HG02588 (cell line): ENCODE measurements around the gene TOR3A.

Experiments used
- ATAC-seq: cut with Tn5 transposase; IDR thresholded peaks from one replicate; pipeline ENCODE4 v1.9.1; 2021; ENCODE audit warnings: mild to moderate bottlenecking, moderate library complexity; ENCODE audit not compliant: unreplicated experiment

Gene TOR3A

DNA sequence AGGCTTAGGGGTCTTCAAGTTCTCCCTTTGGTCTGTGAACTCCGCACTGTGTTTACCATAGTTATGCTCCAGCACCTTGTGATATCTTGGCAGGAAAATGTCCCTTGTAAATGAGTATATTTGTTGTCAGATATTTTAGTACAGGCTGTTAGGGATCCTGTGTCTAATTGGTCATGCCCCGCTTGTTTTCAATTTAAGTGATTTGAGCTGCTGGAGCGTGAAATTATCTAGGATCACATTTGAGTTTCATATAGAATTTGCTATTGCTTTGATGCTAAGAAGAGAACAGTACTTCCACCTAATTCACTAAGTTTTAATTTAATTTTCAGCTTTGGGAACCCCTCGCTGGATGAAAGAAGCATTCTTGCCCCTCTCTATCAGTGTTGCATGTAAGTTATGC is 15.4 kb upstream of the TOR3A start:
- ATAC-seq: no peak

DNA sequence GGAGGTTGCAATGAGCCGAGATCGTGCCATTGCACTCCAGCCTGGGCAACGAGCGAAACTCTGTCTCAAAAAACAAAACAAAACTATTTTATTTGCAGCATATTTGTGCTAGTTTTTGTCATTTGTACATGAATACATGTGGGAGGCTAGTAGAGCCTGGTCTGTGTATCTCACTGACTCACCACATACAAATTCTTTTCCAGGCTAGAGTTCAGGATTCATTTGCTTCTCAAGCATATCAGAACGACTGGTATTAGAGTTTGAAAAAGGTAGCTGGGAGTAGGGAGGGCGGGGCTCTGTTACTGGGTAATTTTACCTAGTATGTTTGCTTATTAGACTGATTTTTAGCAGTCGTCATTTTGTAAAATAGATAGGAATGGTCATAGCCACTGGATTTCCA is 4.5 kb upstream of the TOR3A start:
- ATAC-seq: no peak

DNA sequence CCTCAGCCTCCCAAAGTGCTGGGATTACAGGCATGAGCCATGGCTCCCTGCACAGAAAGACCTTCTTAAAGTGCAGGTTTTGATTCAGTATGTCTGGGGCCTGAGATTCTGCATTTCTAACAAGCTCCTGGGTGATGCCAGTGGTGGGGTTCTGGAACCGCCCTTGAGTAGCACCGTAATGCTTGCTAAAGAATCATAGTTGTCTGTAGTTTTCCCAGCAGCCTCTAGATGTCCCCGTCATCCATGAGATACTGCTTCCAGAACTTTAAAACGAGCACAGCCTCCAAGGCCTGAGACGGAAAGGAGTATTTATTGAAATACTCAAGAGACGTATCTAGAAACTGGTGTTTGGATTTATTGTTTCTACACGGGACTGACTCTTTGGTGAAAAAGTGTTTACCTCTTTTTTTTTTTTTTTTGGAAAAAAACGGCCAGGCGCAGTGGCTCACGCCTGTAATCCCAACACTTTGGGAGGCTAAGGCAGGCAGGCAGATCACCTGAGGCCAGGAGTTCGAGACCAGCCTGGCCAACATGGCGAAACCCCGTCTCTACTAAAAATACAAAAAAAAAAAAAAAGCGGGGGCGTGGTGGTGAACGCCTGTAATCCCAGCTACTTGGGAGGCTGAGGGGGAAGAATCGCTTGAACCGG is 2.6 kb upstream of the TOR3A start:
- ATAC-seq: no peak

GRCh38 chr1:179080866-179081686 is 794 bp upstream of the TOR3A start:
- no peak for ATAC-seq

DNA sequence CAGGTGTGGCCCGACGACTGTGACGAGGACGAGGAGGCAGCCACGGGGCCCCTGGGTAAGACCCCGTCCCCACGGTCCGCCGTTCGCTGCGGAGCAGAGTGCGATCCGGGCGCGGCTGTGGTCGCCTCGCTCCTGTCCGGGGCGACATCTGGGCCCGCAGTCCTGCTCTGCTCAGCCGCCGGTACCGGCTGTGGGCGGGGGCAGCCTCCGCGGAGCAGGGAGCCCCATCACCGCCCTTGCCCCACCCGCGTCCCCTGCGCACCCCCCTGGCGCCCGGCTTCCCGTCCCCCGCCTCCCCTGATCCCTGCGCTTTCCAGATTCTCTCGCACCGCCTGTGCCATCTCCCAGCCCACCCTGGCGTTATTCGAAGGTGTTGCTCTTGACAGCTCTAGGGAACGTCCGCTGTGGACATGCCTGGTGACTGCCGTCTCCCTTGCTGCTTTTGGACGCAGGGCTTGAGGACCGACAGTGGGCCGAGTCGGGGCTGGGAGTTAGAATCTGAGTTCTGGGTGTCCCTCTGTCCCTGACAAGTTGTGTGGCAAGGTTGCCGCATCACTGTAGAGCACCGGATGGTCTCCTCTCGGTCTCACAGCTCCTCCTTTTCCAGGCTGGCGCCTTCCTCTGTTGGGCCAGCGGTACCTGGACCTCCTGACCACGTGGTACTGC is 596 bp downstream of the TOR3A start:
- peak; percentile 9 for ATAC-seq

GRCh38 chr1:179082999-179083335 is 1.1 kb downstream of the TOR3A start:
- no peak for ATAC-seq

DNA sequence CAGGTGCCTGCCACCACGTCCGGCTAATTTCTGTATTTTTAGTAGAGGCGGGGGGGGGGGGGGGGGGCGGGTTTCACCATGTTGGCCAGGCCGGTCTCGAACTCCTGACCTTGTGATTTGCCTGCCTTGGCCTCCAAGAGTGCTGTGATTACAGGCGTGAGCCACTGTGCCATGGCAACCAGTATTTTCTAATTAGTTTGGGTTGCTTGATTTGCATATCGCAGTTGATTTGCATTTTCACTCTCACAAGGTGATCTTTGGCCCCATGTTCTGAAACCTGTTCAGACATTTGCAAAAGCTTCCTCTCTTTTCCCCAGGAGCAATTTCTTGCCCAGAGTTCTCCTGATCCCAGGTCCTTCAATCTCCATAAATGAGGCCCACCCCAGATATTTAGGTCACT is 1.7 kb downstream of the TOR3A start:
- ATAC-seq: no peak

GRCh38 chr1:179087665-179088064 is 5.8 kb downstream of the TOR3A start:
- ATAC-seq: no peak

- ATAC-seq: no peak
These were observed 8.1 kb downstream of the TOR3A start for GRCh38 chr1:179089827-179090482.

- ATAC-seq: no peak
These were observed 8.7 kb downstream of the TOR3A start for GRCh38 chr1:179090522-179090921.

DNA sequence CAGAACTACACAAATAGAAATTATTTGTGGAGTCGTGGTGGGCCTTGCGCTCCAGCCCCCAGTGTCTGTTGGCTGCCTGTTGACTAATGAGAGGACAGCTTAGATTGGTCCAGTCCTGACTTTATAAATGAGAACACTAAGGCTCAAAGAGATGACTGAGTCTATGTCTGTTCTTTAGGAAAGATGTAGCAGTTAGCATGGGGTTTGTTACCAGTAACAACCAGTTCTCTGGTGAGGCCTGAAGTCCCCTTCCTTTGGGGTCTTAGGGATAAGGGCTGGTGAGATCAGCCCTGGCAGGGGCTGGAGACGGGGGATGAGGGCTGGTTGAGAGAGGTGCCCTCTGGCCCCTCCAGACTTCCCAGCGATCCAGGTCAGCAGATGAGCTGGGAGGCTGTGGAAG is 9.1 kb downstream of the TOR3A start:
- no peak for ATAC-seq

DNA sequence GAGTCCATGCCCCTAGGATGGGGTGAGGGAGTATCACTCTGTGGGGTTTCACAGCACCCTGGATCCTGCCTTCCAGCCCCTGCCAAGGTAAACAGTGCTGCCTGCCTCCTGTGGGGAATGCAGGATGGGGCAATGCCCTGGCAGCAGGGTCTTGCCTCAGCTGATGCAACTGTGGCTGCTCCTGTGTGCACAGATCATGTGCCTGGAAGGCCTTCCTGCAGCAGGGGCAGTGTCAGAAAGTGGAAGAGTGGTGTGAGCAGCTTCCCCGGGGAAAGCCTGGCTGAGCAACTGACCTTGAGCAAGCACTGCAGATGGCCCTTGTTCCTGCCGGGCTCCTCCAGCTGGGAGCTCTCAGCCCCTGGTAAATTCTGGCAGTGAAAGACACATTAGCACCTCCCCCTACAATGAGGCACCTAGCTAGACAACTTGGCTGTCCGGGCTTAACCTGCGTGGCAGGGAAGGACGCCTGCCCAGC is 9.9 kb downstream of the TOR3A start:
- ATAC-seq: no peak

GRCh38 chr1:179092896-179093461 is 11.1 kb downstream of the TOR3A start:
- ATAC-seq: no peak

DNA sequence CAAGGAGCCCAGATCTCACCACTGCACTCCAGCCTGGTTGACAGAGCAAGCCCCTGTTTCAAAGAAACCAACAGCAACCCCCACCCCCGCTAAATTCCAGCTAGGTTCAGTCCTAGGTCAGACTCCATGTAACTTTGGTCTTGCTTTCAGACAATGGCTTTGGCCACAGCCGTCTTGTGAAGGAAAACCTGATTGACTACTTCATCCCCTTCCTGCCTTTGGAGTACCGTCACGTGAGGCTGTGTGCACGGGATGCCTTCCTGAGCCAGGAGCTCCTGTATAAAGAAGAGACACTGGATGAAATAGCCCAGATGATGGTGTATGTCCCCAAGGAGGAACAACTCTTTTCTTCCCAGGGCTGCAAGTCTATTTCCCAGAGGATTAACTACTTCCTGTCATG is 12.9 kb downstream of the TOR3A start:
- no peak for ATAC-seq

DNA sequence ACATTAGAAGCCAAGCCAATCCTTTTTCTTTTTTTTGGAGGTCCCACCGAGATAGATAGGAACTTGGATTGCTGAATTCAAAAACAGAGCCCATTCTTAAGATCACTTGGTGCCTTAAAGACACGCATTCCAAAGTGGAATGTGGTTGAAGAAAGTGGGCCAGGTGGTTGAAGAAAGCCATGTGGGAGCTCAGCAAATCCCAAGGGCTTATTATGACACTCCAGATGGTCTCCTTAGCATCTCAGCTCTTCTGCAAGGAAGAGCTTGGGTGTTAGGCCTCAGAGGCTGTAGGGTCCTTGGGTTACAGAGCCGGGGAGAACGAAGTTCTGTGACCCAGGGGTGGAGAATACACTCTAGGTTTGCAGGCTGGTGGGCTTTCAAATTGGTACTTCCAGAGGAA is 13.5 kb downstream of the TOR3A start:
- ATAC-seq: no peak

GRCh38 chr1:179095924-179096323 is 14.1 kb downstream of the TOR3A start:
- ATAC-seq: no peak

DNA sequence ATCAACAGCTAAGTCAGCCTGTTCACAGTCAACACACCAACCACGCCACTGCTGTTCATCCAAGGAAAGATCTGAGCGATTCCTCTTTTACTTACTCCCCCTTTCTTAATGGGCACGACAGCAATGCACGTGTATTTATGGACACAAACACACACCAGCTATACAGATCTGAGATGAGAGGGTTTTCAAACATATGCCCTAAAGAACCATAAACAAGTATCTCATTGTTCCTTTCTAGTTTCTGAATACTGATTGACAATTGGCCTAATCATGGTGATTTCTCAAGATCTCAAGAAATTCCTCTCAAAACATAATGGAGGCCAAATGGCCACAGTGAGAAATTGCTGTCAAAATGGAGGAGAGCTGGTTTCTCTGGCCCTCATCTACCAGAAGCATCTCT is 18.0 kb downstream of the TOR3A start:
- no peak for ATAC-seq

GRCh38 chr1:179101566-179101965 is 19.7 kb downstream of the TOR3A start:
- ATAC-seq: no peak

DNA sequence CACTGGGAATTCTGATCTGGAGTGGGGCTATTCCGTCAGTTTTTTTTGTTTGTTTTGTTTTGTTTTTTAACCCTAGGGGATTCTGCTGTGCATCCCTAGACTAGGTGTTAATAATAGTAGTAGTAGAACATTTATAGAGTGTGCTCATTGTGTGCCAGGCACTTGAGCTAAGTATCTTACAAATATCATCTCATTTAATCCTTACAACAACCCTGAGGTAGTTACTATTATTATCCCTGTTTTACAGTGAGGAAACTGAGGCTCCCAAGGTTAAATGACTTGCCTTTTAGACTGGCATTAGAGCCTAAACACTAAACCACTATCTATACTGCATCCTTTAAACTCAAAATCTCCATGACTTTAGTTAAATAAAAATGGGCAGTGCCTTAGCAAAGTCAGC is 22.1 kb downstream of the TOR3A start:
- no peak for ATAC-seq

DNA sequence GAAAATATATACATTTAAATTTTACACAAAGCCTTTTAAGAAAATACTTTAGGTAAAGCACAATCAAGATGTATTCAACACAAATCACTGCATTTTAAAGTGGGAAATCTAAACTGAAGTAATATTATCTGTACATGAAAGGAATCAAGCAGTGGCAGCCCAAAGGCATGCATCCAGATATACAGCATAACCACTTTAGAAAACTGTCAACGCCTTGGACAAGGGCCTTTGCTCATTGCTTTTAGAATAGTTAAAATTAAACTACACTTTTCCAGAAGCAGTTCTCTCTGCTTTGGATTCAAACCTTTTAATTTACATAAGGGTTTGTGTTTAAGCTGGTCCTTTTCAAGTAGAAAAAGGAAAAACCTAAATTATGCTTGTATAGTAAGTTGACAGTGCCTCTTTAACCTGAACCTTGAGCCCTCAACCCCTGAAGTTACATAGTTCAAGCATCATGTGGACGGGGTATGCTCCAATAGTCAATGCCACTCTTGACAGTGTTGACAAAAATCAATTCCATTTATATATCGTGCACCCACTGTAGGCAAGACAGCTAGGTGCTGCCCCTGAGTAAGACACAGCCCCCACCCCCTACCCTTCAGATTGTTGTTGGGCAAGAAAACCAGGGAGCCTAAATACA is 22.9 kb downstream of the TOR3A start:
- no peak for ATAC-seq

DNA sequence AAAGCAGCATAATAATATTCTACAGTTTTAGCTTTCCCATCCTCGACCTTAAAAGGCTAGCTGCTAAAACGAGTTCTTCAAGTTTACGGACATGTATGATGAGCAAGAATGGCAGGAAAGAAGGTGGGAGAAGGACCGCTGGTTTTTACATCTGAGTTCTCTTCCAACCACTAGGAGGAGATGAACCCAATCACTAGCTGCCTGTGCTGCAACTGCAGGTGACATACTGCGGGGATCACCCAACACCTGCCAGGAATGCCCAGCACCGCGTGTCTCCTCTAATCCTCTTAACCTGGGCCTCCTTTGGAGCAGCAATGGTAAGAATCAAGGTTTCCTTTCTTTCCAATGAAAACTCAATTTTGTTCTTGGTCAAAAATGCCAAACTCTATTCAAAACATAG is 23.5 kb downstream of the TOR3A start:
- ATAC-seq: no peak
